HepG2 (cell line): ENCODE results near the gene IRX3. TPM values are rescaled to one million over a fixed set of nuclear protein-coding genes. Genes with fewer than 3 reads are reported as not detected.

Source experiments
- ATAC-seq: fragments of 200-7000 bp; cut with Tn5 transposase; 3 replicates; pipeline ENCODE4 v1.9.1; 2020; ENCODE audit warnings: mild to moderate bottlenecking, moderate library complexity
- Bru-seq: library from RNA; stranded (reverse); fragments of 400-500 nt; gene quantifications from one replicate; lab custom pipeline; 2021; lab: Mats Ljungman, UMichigan
- BruChase-seq, 2 experiments: library from RNA; stranded (reverse); fragments of 400-500 nt; gene quantifications; one replicate each; lab custom pipeline; 2021; lab: Mats Ljungman, UMichigan
- BruUV-seq: library from RNA; stranded (reverse); fragments of 400-500 nt; replicated peaks from 2 replicates; lab custom pipeline; 2021; lab: Mats Ljungman, UMichigan
- CTCF ChIA-PET: fragments of 300-600 bp; formaldehyde crosslinking; extraction: SDS; loops from one replicate; lab custom pipeline; 2021; ENCODE audit warnings: low total read pairs, inconsistent platforms, low intra/inter-chr PET ratio; lab: Yijun Ruan, JAX
- POLR2A ChIA-PET: fragments of 350-600 bp; sonication (Branson Sonifier 250); formaldehyde crosslinking; loops from one replicate; lab custom pipeline; 2020; ENCODE audit warnings: antibody characterized with exemption, inconsistent platforms; lab: Yijun Ruan, JAX
- DNase-seq: peaks from one replicate; pipeline ENCODE4 v3.0.0-alpha.2; 2015; ENCODE audit warnings: low spot score
- FAIRE-seq: peaks from 3 replicates; lab custom pipeline; 2011; peaks lifted over from hg19 to GRCh38; lab: Jason Lieb, UNC
- H2AFZ ChIP-seq: one replicate; pipeline ENCODE4 v1.6.1; 2011; ENCODE audit warnings: low read length, inconsistent platforms
- H3K27ac ChIP-seq: fragments of 300-600 bp; 3 replicates; pipeline ENCODE4 v1.8.0; 2011; ENCODE audit warnings: mixed run types, mild to moderate bottlenecking, mixed read lengths, low read length, inconsistent platforms; ENCODE audit not compliant: insufficient read depth; ENCODE audit errors: extremely low read length
- H3K27me3 ChIP-seq, 2 experiments: fragments of 200-600 bp in 1 of 2; 2 replicates in 1 of 2; 3 replicates in 1 of 2; pipeline versions ENCODE4 v1.6.0 to v1.8.0; 2011; ENCODE audit warnings: low read length in 2 of 2, mild to moderate bottlenecking in 2 of 2, moderate library complexity in 2 of 2, inconsistent platforms in 1 of 2; ENCODE audit not compliant: insufficient read depth in 2 of 2, control insufficient read depth in 1 of 2
- H3K36me3 ChIP-seq, 2 experiments: fragments of 200-600 bp in 1 of 2; replicated peaks in 1 of 2; 2 replicates in 1 of 2; 3 replicates in 1 of 2; pipeline versions ENCODE4 v1.5.1 to v1.8.0; 2011; ENCODE audit warnings: low read length in 2 of 2, inconsistent platforms in 1 of 2; ENCODE audit not compliant: insufficient read depth in 2 of 2, control insufficient read depth in 1 of 2
- H3K4me1 ChIP-seq: 2 replicates; pipeline ENCODE4 v1.5.1; 2012; ENCODE audit warnings: low read length, inconsistent platforms; ENCODE audit not compliant: insufficient read depth
- H3K4me2 ChIP-seq: 2 replicates; pipeline ENCODE4 v1.6.0; 2011; ENCODE audit warnings: low read depth, low read length, inconsistent platforms
- H3K4me3 ChIP-seq, 3 experiments: fragments of 200-600 bp in 1 of 3; sonication (generic), shearing (Covaris generic) in 1 of 3; replicated peaks in 1 of 3; 2 replicates each; pipeline ENCODE4 v1.5.1; 2011 to 2016; ENCODE audit warnings: low read length in 3 of 3, inconsistent platforms in 2 of 3, low read depth in 2 of 3, mild to moderate bottlenecking in 2 of 3, control low read depth in 1 of 3, mixed read lengths in 1 of 3; ENCODE audit not compliant: insufficient read depth in 1 of 3
- H3K79me2 ChIP-seq: one replicate; pipeline ENCODE4 v1.6.1; 2011; ENCODE audit warnings: low read length, inconsistent platforms; ENCODE audit not compliant: insufficient read depth
- H3K9ac ChIP-seq: 2 replicates; pipeline ENCODE4 v1.6.0; 2011; ENCODE audit warnings: mild to moderate bottlenecking, low read depth, low read length, inconsistent platforms; ENCODE audit not compliant: insufficient read depth
- H3K9me3 ChIP-seq: 2 replicates; pipeline ENCODE4 v1.5.1; 2012; ENCODE audit warnings: mild to moderate bottlenecking, low read length
- H4K20me1 ChIP-seq: 2 replicates; pipeline ENCODE4 v1.6.0; 2011; ENCODE audit warnings: inconsistent platforms, mild to moderate bottlenecking, low read length, moderate library complexity; ENCODE audit not compliant: insufficient read depth
- CBX1 ChIP-seq: IDR thresholded peaks from one replicate; pipeline ENCODE4 v1.6.1; 2016; ENCODE audit warnings: antibody characterized with exemption, low read depth
- FOXA1 ChIP-seq, 2 experiments: fragments of 450-650 bp in 1 of 2; sonication (generic) in 1 of 2; formaldehyde crosslinking in 1 of 2; IDR thresholded peaks; 2 replicates each; pipeline versions ENCODE4 v1.4.0 to v1.6.1; 2016 to 2020; ENCODE audit warnings: missing genetic modification reagents in 1 of 2
- JUNB ChIP-seq: sonication (generic); formaldehyde crosslinking; IDR thresholded peaks from 2 replicates; pipeline ENCODE4 v1.8.0; 2022; ENCODE audit warnings: missing genetic modification reagents, mild to moderate bottlenecking, borderline replicate concordance
- MLLT10 ChIP-seq: sonication (generic); formaldehyde crosslinking; IDR thresholded peaks from 2 replicates; pipeline ENCODE4 v1.4.0; 2020; ENCODE audit warnings: missing genetic modification reagents
- NCOA1 ChIP-seq: sonication (generic); formaldehyde crosslinking; IDR thresholded peaks from 2 replicates; pipeline ENCODE4 v1.9.0; 2021; ENCODE audit warnings: missing genetic modification reagents
- PHF21A ChIP-seq: sonication (generic); formaldehyde crosslinking; IDR thresholded peaks from 2 replicates; pipeline ENCODE4 v1.5.0; 2020; ENCODE audit warnings: mild to moderate bottlenecking, missing genetic modification reagents
- RXRB ChIP-seq: IDR thresholded peaks from 2 replicates; pipeline ENCODE4 v1.6.1; 2016; ENCODE audit warnings: borderline replicate concordance, missing genetic modification reagents, missing compliant biosample characterization
- ZNF292 ChIP-seq: sonication (generic); formaldehyde crosslinking; IDR thresholded peaks from 2 replicates; pipeline ENCODE4 v1.8.1; 2022; ENCODE audit warnings: mild to moderate bottlenecking, low read depth, missing genetic modification reagents, borderline replicate concordance
- ZNF775 ChIP-seq: sonication (generic); formaldehyde crosslinking; IDR thresholded peaks from 2 replicates; pipeline ENCODE4 v1.4.0; 2020; ENCODE audit warnings: missing genetic modification reagents, mild to moderate bottlenecking, moderate library complexity, borderline replicate concordance
- WGBS: methylation state at CpG from one replicate; pipeline ENCODE4 v1.1.6; 2017; ENCODE audit warnings: low lambda C conversion rate; 5-methylcytosine and 5-hydroxymethylcytosine counted together
- in situ Hi-C: cut with HindIII; loops from 2 replicates; pipeline ENCODE4 v1.10.0; 2017; ENCODE audit warnings: low pct_unique_long_range_greater_than_20kb; ENCODE audit not compliant: extremely low pct_ligation_motif_present
- intact Hi-C: fragments of 100-400 bp; cut with micrococcal nuclease; formaldehyde crosslinking; loops from one replicate; pipeline ENCODE4 v1.10.0; 2022; ENCODE audit not compliant: unreplicated experiment
- long read RNA-seq, 2 experiments: library from RNA in 1 of 2; library from polyadenylated mRNA in 1 of 2; stranded (forward) in 1 of 2; unstranded in 1 of 2; transcript quantifications; one replicate each; pipeline ENCODE4 v2.0.0, GENCODE V29; 2019 to 2022
- polyA minus RNA-seq, 3 experiments: library from RNA; depleted of rRNA, polyadenylated mRNA; stranded (reverse); fragments of >200 nt; gene quantifications; 2 replicates each; pipeline ENCODE4 v1.2.3, GENCODE V29; 2011; ENCODE audit warnings: low replicate concordance in 1 of 3
- polyA plus RNA-seq, 8 experiments: library from polyadenylated mRNA; depleted of rRNA in 3 of 8; stranded (reverse) in 7 of 8; unstranded in 1 of 8; fragments of >200 nt; fragmentation: Illumina TruSeq in 4 of 8; extraction: Trizol in 4 of 8; gene quantifications; 2 replicates each; pipeline versions ENCODE4 v1.2.1 to v1.2.3, GENCODE V29; 2011 to 2016; ENCODE audit warnings: low read depth in 4 of 8, missing spikeins in 1 of 8, mixed read lengths in 1 of 8; ENCODE audit not compliant: insufficient read depth in 1 of 8
- total RNA-seq, 5 experiments: library from RNA; depleted of rRNA; stranded (reverse); fragments of >200 nt; fragmentation: Illumina TruSeq; extraction: Trizol; gene quantifications; 2 replicates each; pipeline ENCODE4 v1.2.3, GENCODE V29; 2016; ENCODE audit warnings: low read depth in 1 of 5
- TF ChIP-seq, protein P1 (sequence below): IDR thresholded peaks from 2 replicates; pipeline ENCODE4 v1.6.1; 2016; ENCODE audit warnings: missing genetic modification reagents, missing compliant biosample characterization
- TF ChIP-seq, protein P2 (sequence below): sonication (generic); formaldehyde crosslinking; IDR thresholded peaks from 2 replicates; pipeline ENCODE4 v1.5.1; 2020; ENCODE audit warnings: mild to moderate bottlenecking, missing genetic modification reagents, borderline replicate concordance

IRX3 gene
- total RNA-seq (2016; rRNA removed; fragmentation: Illumina TruSeq; extraction: Trizol) = 10.0 and 16.4 TPM in 2 replicates
- 6.5 and 10.3 TPM in 2 replicates for total RNA-seq (2016; cell fraction: cytosol; rRNA removed; fragmentation: Illumina TruSeq; extraction: Trizol; ENCODE audit: low read depth)
- total RNA-seq (2016; cell fraction: insoluble cytoplasmic fraction; rRNA removed; fragmentation: Illumina TruSeq; extraction: Trizol) = 9.4 and 16.4 TPM in 2 replicates
- 11.6 and 16.3 TPM in 2 replicates for total RNA-seq (2016; cell fraction: membrane; rRNA removed; fragmentation: Illumina TruSeq; extraction: Trizol)
- total RNA-seq (2016; cell fraction: nucleus; rRNA removed; fragmentation: Illumina TruSeq; extraction: Trizol) = 7.9 TPM in 2 replicates
- polyA plus RNA-seq (2011; rRNA removed) = 9.2 and 11.5 TPM in 2 replicates
- 8.9 and 15.1 TPM in 2 replicates for polyA plus RNA-seq (2011; cell fraction: cytosol; rRNA removed)
- polyA plus RNA-seq (2011; cell fraction: nucleus; rRNA removed) = 24.5 and 27.5 TPM in 2 replicates
- polyA plus RNA-seq (2012) = 17.0 and 17.3 TPM in 2 replicates
- 8.2 and 10.6 TPM in 2 replicates for polyA plus RNA-seq (2016; cell fraction: cytosol; fragmentation: Illumina TruSeq; extraction: Trizol; ENCODE audit: low read depth)
- polyA plus RNA-seq (2016; cell fraction: insoluble cytoplasmic fraction; fragmentation: Illumina TruSeq; extraction: Trizol; ENCODE audit: low read depth) = 24.9 and 27.8 TPM in 2 replicates
- polyA plus RNA-seq (2016; cell fraction: membrane; fragmentation: Illumina TruSeq; extraction: Trizol; ENCODE audit: low read depth) = 13.8 and 17.4 TPM in 2 replicates
- 19.5 and 21.3 TPM in 2 replicates for polyA plus RNA-seq (2016; cell fraction: nucleus; fragmentation: Illumina TruSeq; extraction: Trizol; ENCODE audit: insufficient read depth, low read depth)
- polyA minus RNA-seq (2011; rRNA and poly(A)+ RNA removed; ENCODE audit: low replicate concordance) = 3.2 and 12.8 TPM in 2 replicates
- 11.8 and 14.5 TPM in 2 replicates for polyA minus RNA-seq (2011; cell fraction: cytosol; rRNA and poly(A)+ RNA removed)
- polyA minus RNA-seq (2011; cell fraction: nucleus; rRNA and poly(A)+ RNA removed) = 11.8 and 12.5 TPM in 2 replicates
- Bru-seq, nascent RNA = percentile 79 among the genes with signal in this experiment
- BruChase-seq, experiment 1, labeled RNA remaining after a 6-hour chase = percentile 89 among the genes with signal in this experiment
- percentile 93 among the genes with signal in this experiment for BruChase-seq, experiment 2, labeled RNA remaining after a 2-hour chase
- long read RNA-seq, experiment 1, partial matches to known transcripts = 1 of 1 reads
- long read RNA-seq, experiment 1, other reads (novel, unspliced or antisense) = 0 of 1 reads
- long read RNA-seq, experiment 2, transcript IRX3-201 (4 exons, 2,601 nt) = major isoform, 12 of 152 reads
- long read RNA-seq, experiment 2, partial matches to known transcripts = 128 of 152 reads
- long read RNA-seq, experiment 2, other reads (novel, unspliced or antisense) = 12 of 152 reads

DNA sequence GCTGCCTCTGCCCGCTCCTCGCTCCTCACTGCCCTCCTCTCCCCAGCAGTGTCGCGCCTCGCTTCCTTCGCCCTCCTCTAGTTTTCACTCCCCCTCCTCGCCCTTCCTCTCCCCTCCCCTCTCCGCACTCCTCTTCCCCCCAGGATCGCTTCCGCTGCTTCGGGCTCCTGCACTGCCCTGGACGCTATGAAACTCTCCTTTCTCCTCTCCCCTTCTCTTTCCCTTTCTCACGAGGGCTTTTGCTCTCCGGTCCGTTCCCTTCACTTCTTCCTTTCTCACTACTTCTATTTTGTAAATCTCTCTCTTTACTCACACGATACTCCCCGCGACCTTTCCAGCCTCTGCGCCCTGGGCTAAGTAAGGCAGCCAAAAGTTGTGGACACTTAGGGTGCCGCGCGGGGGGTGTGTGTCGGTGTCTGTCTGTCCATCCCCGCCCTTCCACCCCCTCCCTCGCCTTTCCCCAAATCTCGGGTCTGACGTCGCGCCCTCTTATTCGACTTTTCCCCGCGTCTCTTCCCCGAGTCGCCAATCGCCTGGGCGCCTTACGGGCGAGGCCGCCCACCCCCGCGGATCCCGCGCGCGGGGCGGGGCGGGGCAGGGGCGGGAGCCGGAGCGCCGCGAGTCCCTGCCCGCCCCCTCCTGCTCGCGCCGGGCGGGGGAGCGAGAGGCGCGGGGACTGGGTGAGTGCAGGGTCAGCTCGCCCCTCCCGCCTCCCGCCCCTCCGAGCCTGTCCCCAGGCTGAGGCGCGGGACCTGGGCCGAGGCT is at the start of gene IRX3:
IRX3 (minus strand) TSS at position 422 of the 765 bp plus-strand sequence. CDS start 737 bp downstream, outside the sequence.
- no peaks in the 10 kb centered on the region for H3K27me3 ChIP-seq
- H3K4me1 ChIP-seq = peaks cover 16% of the 10 kb centered on the region
- WGBS = 2% methylated on average over 39 of the region's 67 CpGs
- H3K4me3 ChIP-seq = peak within 1 kb of the TSS; percentile 87 to 98 (median 88)
- intact Hi-C loops (loop anchor here (2.0 to 10.0 kb wide), 6 partner anchors 112 to 742 kb away; no protein-coding TSS in a partner anchor), in situ Hi-C loops (loop anchor here (10.0 kb wide), 1 partner anchor 512 kb away; no protein-coding TSS in a partner anchor)
- peaks cover 1 to 3% of the 10 kb centered on the region in 2 experiments; a peak in 3 of 5 replicates for H3K36me3 ChIP-seq
- ChIA-PET POLR2A (interaction anchor here (0.6 to 3.1 kb wide), 10 partner anchors 16 to 851 kb away, joined by 3 to 16 read pairs (median 6); no protein-coding TSS in a partner anchor), CTCF (no interaction called here)
- peak within 1 kb of the TSS; percentile 91 for H3K27ac ChIP-seq
- DNase-seq = peak; percentile 91
- no peaks in the 10 kb centered on the region for H4K20me1 ChIP-seq
- H3K4me2 ChIP-seq = peak within 1 kb of the TSS; percentile 84
- BruUV-seq = no TSS peak
- FAIRE-seq = peak; percentile 79
- peak within 1 kb of the TSS; percentile 60 for H2AFZ ChIP-seq
- ATAC-seq = peak; percentile 71
- H3K9me3 ChIP-seq = no peaks in the 10 kb centered on the region
- peak within 1 kb of the TSS; percentile 81 for H3K9ac ChIP-seq
- peaks cover 19% of the 10 kb centered on the region for H3K79me2 ChIP-seq
- TF ChIP-seq ZNF775 (CRISPR knock-in tag) = no peak
- TF ChIP-seq, protein P1, sequence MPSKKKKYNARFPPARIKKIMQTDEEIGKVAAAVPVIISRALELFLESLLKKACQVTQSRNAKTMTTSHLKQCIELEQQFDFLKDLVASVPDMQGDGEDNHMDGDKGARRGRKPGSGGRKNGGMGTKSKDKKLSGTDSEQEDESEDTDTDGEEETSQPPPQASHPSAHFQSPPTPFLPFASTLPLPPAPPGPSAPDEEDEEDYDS (CRISPR knock-in tag) = peak; percentile 47
- no peak for TF ChIP-seq NCOA1
- TF ChIP-seq FOXA1 (IDR thresholded peaks at IDR 0.05) = no peak
- TF ChIP-seq FOXA1 (CRISPR knock-in tag; IDR thresholded peaks at IDR 0.05) = no peak
- peak; percentile 53; the same call in 1 of the 2 replicates for TF ChIP-seq ZNF292 (CRISPR knock-in tag)
- no peak for TF ChIP-seq RXRB (CRISPR knock-in tag)
- TF ChIP-seq JUNB (CRISPR knock-in tag) = peak; percentile 57; the same call in 1 of the 2 replicates
- TF ChIP-seq, protein P2, sequence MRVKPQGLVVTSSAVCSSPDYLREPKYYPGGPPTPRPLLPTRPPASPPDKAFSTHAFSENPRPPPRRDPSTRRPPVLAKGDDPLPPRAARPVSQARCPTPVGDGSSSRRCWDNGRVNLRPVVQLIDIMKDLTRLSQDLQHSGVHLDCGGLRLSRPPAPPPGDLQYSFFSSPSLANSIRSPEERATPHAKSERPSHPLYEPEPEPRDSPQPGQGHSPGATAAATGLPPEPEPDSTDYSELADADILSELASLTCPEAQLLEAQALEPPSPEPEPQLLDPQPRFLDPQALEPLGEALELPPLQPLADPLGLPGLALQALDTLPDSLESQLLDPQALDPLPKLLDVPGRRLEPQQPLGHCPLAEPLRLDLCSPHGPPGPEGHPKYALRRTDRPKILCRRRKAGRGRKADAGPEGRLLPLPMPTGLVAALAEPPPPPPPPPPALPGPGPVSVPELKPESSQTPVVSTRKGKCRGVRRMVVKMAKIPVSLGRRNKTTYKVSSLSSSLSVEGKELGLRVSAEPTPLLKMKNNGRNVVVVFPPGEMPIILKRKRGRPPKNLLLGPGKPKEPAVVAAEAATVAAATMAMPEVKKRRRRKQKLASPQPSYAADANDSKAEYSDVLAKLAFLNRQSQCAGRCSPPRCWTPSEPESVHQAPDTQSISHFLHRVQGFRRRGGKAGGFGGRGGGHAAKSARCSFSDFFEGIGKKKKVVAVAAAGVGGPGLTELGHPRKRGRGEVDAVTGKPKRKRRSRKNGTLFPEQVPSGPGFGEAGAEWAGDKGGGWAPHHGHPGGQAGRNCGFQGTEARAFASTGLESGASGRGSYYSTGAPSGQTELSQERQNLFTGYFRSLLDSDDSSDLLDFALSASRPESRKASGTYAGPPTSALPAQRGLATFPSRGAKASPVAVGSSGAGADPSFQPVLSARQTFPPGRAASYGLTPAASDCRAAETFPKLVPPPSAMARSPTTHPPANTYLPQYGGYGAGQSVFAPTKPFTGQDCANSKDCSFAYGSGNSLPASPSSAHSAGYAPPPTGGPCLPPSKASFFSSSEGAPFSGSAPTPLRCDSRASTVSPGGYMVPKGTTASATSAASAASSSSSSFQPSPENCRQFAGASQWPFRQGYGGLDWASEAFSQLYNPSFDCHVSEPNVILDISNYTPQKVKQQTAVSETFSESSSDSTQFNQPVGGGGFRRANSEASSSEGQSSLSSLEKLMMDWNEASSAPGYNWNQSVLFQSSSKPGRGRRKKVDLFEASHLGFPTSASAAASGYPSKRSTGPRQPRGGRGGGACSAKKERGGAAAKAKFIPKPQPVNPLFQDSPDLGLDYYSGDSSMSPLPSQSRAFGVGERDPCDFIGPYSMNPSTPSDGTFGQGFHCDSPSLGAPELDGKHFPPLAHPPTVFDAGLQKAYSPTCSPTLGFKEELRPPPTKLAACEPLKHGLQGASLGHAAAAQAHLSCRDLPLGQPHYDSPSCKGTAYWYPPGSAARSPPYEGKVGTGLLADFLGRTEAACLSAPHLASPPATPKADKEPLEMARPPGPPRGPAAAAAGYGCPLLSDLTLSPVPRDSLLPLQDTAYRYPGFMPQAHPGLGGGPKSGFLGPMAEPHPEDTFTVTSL = no peak
- TF ChIP-seq PHF21A (CRISPR knock-in tag) = peak; percentile 31; the same call in 1 of the 2 replicates
- no peak for TF ChIP-seq MLLT10 (CRISPR knock-in tag)
- TF ChIP-seq CBX1 = no peak
